Spleen (tissue), 7 donors: Measurements from ENCODE around the gene KMT2E.
"Not testable (repeated sequence)": the region's sequence is repeated elsewhere in the genome, so short reads cannot be mapped to it uniquely, and the experiment has no call there.

Source experiments
- POLR2A ChIP-seq, 3 donors: fragments of 450-650 bp; IDR thresholded peaks; one replicate each; pipeline ENCODE4 v1.5.1; 2017; ENCODE audit warnings: antibody characterized with exemption in 3 of 3, mild to moderate bottlenecking in 1 of 3
- POLR2AphosphoS5 ChIP-seq, 3 donors: sonication (generic); formaldehyde crosslinking; IDR thresholded peaks; one replicate each; pipeline ENCODE4 v1.5.1; 2017; ENCODE audit warnings: antibody characterized with exemption in 3 of 3
- TF ChIP-seq, protein P1 (sequence below), 11 experiments: fragments of 200-600 bp in 7 of 11; fragments of 450-650 bp in 4 of 11; sonication (generic) in 4 of 11; IDR thresholded peaks in 8 of 11; conservative IDR thresholded peaks in 3 of 11; 1 replicate in 7 of 11; 2 replicates in 4 of 11; pipeline versions ENCODE4 v1.4.0 to v1.8.0; 2016 to 2021; ENCODE audit warnings: antibody characterized with exemption in 11 of 11, inconsistent platforms in 4 of 11, mild to moderate bottlenecking in 1 of 11
- donor health status: DM: no; HTN: no; CAD: no; lungs with moderate emphysema.
- donor health status: DM: no; HTN: no; CAD: no.
- donor health status: DM: no; HTN: no; CAD: no.

DNA sequence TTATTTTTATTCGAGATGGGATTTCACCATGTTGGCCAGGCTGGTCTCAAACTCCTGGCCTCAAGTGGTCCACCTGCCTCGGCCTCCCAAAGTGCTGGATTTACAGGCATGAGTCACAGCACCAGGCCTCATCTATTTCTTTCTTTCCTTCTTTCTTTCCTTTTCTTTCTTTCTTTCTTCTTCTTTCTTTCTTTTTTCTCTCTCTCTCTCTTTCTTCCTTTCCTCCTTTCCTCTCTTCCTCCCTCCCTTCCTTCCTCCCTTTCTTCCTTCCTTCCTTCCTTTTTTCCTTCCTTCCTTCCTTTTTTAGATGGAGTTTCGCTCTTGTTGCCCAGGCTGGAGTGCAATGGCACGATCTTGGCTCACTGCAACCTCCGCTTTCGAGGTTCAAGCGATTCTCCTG is 36.9 kb downstream of the KMT2E start:
- TF ChIP-seq, protein P1, sequence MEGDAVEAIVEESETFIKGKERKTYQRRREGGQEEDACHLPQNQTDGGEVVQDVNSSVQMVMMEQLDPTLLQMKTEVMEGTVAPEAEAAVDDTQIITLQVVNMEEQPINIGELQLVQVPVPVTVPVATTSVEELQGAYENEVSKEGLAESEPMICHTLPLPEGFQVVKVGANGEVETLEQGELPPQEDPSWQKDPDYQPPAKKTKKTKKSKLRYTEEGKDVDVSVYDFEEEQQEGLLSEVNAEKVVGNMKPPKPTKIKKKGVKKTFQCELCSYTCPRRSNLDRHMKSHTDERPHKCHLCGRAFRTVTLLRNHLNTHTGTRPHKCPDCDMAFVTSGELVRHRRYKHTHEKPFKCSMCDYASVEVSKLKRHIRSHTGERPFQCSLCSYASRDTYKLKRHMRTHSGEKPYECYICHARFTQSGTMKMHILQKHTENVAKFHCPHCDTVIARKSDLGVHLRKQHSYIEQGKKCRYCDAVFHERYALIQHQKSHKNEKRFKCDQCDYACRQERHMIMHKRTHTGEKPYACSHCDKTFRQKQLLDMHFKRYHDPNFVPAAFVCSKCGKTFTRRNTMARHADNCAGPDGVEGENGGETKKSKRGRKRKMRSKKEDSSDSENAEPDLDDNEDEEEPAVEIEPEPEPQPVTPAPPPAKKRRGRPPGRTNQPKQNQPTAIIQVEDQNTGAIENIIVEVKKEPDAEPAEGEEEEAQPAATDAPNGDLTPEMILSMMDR (IDR thresholded peaks at IDR 0.05 in 8 of 11, conservative IDR thresholded peaks at IDR 0.05 in 3 of 11), result not testable (repeated sequence)
- TF ChIP-seq POLR2A, POLR2AphosphoS5 (IDR thresholded peaks at IDR 0.05): not testable (repeated sequence)
